Measurements from ENCODE around the gene PRADC1. TPM values are rescaled to one million over a fixed set of nuclear protein-coding genes. Genes with fewer than 3 reads are reported as not detected.
A peak's percentile ranks its signal among the peaks of the same experiment; 100 is the strongest.

The PRADC1 gene
- total RNA-seq, 2 donors from 2014 or later: 13.0 to 13.5 TPM

DNA sequence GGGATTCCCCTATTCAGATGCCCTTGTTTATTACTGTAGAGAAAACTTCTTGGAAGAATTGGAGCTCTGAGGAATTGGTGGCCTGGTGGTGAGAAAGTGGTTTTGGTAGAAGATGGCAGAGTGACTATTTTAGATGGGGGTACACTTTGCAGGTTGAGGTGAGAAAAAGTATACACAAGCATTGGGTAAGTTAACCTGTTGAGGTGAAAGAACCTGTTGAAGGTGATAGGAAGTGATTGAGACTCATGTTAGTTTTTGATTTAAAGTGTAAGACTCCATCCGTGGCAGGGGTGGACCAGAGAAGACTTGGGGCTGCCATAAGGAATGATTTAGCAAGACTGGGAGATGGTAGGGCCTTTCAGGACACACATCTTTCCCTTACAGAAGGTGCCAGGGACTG lies 4.1 kb upstream of the PRADC1 start:
- ATAC-seq (no peak), DNase-seq (ENCODE audit: low spot score) (no peak)
- Mint-ChIP-seq H3K9me3 (no peaks in the 10 kb centered on the region), H3K36me3 (peaks cover 18% of the 10 kb centered on the region), H3K27me3 (no peaks in the 10 kb centered on the region), H3K4me1 (ENCODE audit: low read depth in 2 of 2) (peaks cover 36 to 47% of the 10 kb centered on the region in 2 donors), H3K4me3 (peak overlapping the region; percentile 98), H3K27ac (peak overlapping the region in 1 of 2 donors; percentile 4)

DNA sequence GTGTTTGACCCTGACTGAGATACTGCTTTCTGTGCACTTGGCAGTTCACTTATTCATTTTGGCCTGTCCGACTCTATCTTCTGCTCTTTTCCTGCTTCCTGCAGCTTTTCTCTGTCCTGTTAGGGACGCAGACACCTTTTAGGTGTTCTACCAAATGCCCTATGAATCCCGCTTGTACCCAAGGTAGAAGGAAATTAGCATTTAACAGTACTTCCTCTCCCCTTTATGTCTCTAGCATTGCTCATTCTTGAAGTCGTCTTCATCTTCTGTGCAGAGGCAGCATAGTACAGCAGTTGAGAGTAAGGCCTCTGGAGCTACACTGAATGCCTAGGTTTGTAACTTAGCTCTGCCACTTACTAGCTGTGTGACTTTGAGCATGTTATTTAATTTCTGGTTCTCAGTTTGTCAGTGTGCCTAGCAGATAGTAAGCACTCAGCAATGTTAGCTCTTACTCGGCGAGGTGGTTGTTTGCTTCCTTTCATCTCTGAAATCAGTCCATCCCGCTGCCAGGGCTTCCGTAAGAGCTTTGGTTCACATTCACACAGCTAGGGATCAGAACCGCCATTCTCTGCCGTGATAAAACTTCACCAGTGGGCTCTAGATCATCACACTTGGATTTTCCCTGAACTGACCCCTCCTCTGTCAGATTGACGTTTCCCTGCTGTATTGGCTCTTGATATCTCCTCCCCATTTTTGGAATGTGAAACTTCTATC lies 2.4 kb upstream of the PRADC1 start:
- Mint-ChIP-seq H3K27me3 (no peaks in the 10 kb centered on the region), H3K36me3 (peaks cover 18% of the 10 kb centered on the region), H3K4me3 (peak overlapping the region; percentile 98), H3K27ac (peak overlapping the region; percentile 88 to 90), H3K4me1 (ENCODE audit: low read depth in 2 of 2) (peaks cover 36 to 47% of the 10 kb centered on the region in 2 donors), H3K9me3 (no peaks in the 10 kb centered on the region)
- ATAC-seq (no peak), DNase-seq (ENCODE audit: low spot score) (no peak)

DNA sequence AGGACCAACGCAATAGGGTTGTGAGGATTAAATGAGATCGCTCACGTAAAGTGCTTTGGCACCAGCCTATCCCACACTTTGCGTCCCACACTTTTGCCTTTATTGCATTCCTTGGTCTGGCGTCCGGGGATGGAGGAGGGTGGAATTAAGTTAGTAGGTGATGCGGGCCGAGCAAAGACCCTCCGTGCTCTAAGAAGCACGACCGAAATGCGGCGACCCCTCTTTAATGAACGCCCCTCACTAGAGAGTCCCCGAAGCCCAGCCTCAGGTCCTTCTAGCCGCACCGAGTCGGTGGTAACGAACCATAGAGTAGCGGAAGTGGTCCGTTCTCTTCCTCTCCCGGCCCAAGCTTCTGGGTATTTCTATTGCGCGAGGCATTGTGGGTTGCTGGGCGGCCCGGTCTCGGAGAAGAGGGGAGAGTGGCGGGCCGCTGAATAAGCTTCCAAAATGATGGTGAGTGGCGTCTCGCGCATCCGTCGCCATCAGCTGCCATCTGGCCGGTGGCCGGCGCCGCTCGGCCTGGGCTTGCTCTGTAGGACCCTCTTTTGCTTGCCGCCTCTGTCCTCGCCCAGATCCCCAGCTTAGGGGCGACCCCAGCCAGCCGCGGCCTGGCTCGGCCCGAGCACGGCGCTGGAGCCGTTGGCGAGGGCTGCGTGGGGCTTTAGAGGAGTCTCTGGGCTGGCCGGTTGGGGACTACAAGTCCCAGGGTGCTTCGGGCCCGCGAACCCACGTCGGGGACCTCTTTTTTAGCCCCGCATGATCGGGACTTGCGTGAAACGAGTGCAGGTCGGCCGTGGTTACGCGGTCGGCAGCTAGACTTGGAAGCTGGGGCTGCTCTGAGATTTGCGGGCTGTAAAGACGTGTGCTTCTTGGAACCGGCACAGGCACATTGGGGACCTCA lies 1.1 kb upstream of the PRADC1 start, which contains the start of gene CCT7:
CCT7 (plus strand) TSS at position 377 of the 901 bp plus-strand sequence; CDS start at position 448, 71 bp downstream.
- DNase-seq (ENCODE audit: low spot score): peak; percentile 89
- Mint-ChIP-seq H3K4me3 (peak within 1 kb of the TSS; percentile 98), H3K4me1 (ENCODE audit: low read depth in 2 of 2) (peaks cover 34 to 47% of the 10 kb centered on the region in 2 donors), H3K27me3 (no peaks in the 10 kb centered on the region), H3K27ac (peak within 1 kb of the TSS; percentile 88 to 90), H3K9me3 (no peaks in the 10 kb centered on the region), H3K36me3 (peaks cover 18% of the 10 kb centered on the region)
- ATAC-seq: peak; percentile 81 to 86

DNA sequence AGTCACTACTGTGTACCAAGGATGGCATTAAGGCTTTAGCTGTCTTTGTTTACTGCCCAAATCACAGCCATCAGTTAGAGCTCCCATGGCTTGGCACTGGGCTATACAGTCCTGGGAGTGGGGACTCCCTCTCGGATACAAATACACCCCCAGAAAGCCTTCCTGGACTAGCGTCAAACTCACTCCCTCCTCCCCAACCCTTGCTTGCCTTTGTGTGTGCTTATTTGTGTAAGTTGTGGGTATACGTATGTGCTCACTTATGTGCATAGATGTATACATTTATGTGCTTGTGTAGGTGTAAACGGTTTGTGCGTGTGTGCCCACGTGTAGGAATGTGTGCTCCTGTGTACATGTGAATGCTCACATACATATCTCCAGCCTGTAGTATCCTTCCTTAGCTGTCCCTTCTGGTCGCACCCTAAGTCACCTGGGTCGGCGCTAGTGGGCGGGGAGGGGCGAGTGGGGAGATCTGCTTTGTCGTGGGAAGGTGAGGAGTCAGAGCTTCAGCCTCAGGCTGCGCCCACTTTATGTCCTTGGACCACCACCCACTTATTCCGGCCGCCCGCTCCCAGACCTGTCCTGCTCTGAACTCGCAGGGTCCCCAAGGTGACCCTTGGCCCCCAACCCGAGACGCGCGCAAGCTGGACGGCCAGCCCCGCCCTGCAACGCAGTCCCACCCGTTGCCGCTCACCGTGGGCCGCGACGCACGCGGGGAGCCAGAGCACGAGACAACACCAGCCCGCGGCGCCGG lies 461 bp downstream of the PRADC1 start:
- Mint-ChIP-seq H3K36me3 (peaks cover 18% of the 10 kb centered on the region), H3K4me1 (ENCODE audit: low read depth in 2 of 2) (peaks cover 26 to 42% of the 10 kb centered on the region in 2 donors), H3K4me3 (peak overlapping the region; percentile 98), H3K27me3 (no peaks in the 10 kb centered on the region), H3K9me3 (no peaks in the 10 kb centered on the region), H3K27ac (peak overlapping the region; percentile 88 to 90)
- ATAC-seq (no peak), DNase-seq (ENCODE audit: low spot score) (peak; percentile 64)

DNA sequence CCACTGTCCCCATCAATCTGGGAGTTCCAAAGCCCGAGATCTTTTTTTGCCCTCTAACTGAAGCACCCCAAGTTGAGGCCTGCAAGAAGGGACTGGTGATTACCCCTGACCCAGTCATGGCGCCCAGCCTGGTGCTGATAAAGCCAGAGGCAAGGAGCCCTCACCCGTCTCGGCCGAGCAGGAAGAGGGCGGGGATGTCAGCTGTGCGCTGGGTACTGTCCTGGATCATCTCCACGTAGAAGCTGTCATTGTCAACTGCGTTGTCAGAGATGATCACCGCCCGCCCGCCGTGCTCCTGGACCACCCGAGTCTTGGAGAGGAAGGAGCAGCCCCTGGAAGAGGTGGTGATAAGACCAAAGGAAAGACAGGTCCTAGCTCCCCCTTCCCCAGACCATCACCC lies 4.4 kb downstream of the PRADC1 start:
- H3K4me3 Mint-ChIP-seq: no peak overlapping the region
- no peak overlapping the region for H3K27ac Mint-ChIP-seq
- H3K9me3 Mint-ChIP-seq: no peaks in the 10 kb centered on the region
- no peaks in the 10 kb centered on the region for H3K27me3 Mint-ChIP-seq
- DNase-seq (ENCODE audit: low spot score) (no peak), ATAC-seq (no peak)
- no peaks in the 10 kb centered on the region for H3K36me3 Mint-ChIP-seq
- peaks cover 3 to 10% of the 10 kb centered on the region in 2 donors for H3K4me1 Mint-ChIP-seq (ENCODE audit: low read depth in 2 of 2)

DNA sequence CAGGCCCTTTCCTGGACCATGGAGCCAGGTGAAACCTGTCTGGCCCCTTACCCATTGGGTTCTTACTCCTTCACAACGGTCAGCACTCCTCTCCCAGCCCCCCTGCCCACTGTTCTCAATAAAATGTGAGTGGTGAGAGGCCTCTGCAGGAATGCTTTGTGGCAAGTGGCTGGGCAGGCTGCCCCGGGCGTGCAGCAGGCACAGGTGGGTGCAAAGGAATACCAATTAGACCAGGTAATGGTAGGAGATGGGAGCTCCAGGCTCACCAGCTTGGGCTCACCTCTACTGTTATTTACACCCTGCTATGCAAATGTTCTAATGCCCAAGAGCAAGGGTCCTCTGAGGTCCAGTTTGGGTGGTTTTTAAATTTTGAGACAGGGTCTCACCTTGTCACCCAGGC lies 6.0 kb downstream of the PRADC1 start:
- no peaks in the 10 kb centered on the region for H3K9me3 Mint-ChIP-seq
- H3K27me3 Mint-ChIP-seq: no peaks in the 10 kb centered on the region
- no peaks in the 10 kb centered on the region for H3K4me1 Mint-ChIP-seq (ENCODE audit: low read depth in 2 of 2)
- no peak for ATAC-seq
- H3K27ac Mint-ChIP-seq: no peak overlapping the region
- no peak for DNase-seq (ENCODE audit: low spot score)
- H3K4me3 Mint-ChIP-seq: no peak overlapping the region
- no peaks in the 10 kb centered on the region for H3K36me3 Mint-ChIP-seq

DNA sequence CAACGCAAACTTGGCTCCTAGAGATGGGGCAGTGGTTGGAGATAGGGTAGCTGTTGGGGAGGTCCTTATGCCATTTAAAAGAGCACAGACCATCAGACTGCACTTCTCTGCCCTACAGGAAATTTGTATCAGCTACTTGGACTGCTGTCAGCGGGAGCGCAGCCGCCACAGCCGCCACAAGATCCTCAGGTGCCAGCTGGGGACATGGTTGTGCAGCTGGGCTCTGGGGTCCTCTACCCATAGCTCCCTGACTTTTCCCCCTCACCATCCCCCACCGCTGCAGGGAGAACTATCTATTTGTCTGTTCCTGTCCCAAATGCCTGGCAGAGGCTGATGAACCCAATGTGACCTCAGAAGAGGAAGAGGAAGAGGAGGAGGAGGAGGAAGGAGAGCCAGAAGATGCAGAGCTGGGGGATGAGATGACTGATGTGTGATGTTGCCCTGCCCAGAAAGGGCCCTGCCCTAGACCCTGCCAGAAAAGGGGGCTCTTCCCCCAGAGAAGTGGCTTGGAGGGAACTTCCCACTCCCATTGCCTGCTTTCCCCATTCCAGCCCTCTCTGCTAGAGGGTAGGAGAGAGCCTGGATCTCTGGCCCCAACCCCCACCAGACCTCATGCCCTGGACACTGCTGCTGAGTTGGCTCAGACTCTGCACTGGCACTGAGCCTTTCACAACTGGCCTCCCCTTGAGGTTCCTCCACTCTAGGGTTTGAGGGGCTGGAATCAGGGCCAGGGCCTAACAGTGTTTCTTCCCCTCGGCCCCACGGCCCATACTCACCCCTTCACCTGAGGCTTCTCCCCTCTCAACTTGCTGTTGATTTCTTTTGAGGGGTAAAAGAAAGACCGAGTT lies 7.3 kb downstream of the PRADC1 start:
- ATAC-seq: no peak
- Mint-ChIP-seq H3K27me3 (no peaks in the 10 kb centered on the region), H3K9me3 (no peaks in the 10 kb centered on the region), H3K36me3 (peaks cover 2% of the 10 kb centered on the region), H3K4me3 (no peak overlapping the region), H3K27ac (no peak overlapping the region), H3K4me1 (ENCODE audit: low read depth in 2 of 2) (no peaks in the 10 kb centered on the region)
- no peak for DNase-seq (ENCODE audit: low spot score)

DNA sequence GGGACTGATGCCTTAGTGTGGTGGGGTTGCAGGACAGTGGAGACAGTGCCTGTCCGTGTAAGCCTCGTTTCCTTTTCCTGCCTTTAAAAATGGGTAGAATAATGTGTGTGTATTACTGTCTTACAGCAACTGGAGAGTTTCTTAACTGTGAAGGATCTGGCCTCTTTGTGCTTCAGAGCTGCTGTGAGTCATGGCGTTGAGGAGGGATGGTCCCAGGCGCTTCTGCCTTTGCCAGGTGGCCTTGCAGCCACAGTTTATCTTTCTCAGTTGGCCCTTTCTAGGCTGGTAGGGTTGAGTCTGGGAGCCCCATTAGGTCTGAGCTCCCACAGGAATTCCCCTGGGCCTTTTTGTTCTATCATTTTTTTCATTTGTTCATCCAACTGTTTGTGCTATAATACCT lies 9.2 kb downstream of the PRADC1 start:
- no peak overlapping the region for H3K4me3 Mint-ChIP-seq
- ATAC-seq (no peak), DNase-seq (ENCODE audit: low spot score) (no peak)
- no peaks in the 10 kb centered on the region for H3K4me1 Mint-ChIP-seq (ENCODE audit: low read depth in 2 of 2)
- no peaks in the 10 kb centered on the region for H3K9me3 Mint-ChIP-seq
- H3K36me3 Mint-ChIP-seq: peaks cover 4% of the 10 kb centered on the region
- H3K27me3 Mint-ChIP-seq: no peaks in the 10 kb centered on the region
- no peak overlapping the region for H3K27ac Mint-ChIP-seq

DNA sequence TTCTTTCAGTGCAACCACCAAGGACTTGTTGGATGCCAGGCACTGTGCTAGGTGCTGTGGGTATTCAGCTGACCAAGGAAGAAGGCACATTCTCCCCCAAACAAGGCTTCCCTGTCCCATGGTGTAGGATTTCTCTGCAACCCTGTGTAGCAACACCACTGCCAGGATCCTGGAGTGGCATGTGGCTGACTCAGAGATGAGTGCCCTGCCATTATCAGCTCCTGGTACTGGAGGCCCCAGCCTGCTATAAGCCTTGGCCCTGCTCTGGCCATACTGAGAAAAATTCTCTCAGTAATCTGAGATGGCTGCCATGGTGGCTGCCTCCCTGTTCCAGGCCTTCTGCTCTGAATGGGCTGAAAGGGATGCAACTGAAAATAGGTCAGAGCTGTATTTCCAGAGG lies 14.7 kb downstream of the PRADC1 start:
- H3K27ac Mint-ChIP-seq: no peak overlapping the region
- DNase-seq (ENCODE audit: low spot score): no peak
- H3K9me3 Mint-ChIP-seq: no peaks in the 10 kb centered on the region
- no peak for ATAC-seq
- peaks cover 19 to 23% of the 10 kb centered on the region in 2 donors for H3K4me1 Mint-ChIP-seq (ENCODE audit: low read depth in 2 of 2)
- H3K36me3 Mint-ChIP-seq: peaks cover 4% of the 10 kb centered on the region
- H3K27me3 Mint-ChIP-seq: no peaks in the 10 kb centered on the region
- no peak overlapping the region for H3K4me3 Mint-ChIP-seq

DNA sequence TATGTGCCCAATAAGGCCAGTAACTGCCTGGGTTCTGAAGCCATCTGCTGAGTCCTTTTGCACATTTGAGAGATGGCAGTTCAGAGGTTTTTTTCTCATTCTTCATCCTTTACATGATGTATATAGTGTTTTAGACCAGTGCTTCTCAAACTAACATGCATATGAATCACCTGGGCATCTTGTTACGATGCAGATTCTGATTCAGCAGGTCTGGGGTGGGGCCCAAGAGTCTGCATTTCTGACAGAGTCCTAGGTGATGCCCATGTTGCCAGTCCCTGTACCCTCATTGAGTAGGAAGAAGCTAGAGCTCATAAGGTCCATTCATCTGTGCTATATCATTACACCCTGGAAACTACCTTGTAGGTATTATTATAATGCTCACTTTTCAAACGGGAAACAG lies 15.2 kb downstream of the PRADC1 start:
- H3K4me3 Mint-ChIP-seq: no peak overlapping the region
- H3K9me3 Mint-ChIP-seq: no peaks in the 10 kb centered on the region
- H3K27ac Mint-ChIP-seq: no peak overlapping the region
- ATAC-seq: no peak
- DNase-seq (ENCODE audit: low spot score): no peak
- H3K36me3 Mint-ChIP-seq: peaks cover 4% of the 10 kb centered on the region
- peaks cover 21 to 25% of the 10 kb centered on the region in 2 donors for H3K4me1 Mint-ChIP-seq (ENCODE audit: low read depth in 2 of 2)
- no peaks in the 10 kb centered on the region for H3K27me3 Mint-ChIP-seq

DNA sequence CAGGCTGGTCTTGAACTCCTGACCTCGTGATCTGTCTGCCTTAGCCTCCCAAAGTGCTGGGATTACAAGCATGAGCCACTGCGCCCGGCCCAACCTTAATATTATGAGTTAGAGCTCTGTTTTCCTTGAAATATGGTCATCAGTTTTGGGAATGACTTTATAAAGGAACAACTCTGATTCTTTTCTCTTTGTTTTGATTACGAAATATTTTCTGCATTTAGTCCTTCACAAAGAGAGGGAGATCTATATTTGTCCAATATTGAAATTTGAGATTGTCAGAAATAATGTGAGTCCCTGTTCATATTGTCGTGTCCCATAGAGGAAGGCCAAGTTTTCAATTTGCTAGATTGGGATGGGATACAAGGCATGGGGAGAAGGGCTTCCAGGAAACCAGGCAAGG lies 15.9 kb downstream of the PRADC1 start:
- no peak for ATAC-seq
- H3K27ac Mint-ChIP-seq: no peak overlapping the region
- no peak overlapping the region for H3K4me3 Mint-ChIP-seq

DNA sequence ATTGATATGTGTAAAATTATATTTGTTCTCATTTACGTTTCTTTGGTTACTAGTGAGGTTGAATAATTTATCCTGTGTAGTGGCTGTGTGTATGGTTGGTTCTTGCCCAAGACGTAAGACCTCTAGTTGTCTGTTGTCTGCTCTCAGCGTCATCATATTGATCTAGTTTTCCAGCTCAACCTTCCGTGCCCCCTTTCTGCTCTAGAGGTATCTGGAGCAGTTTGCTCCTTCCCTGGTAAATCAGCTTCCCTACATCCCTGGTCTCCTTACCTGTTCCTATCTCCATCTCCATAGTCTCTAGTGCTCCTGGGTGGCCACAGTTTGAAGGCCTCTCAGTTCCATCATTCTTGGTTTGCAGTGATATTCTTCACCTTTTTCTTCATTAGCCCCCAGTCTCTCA lies 17.8 kb downstream of the PRADC1 start:
- ATAC-seq (no peak), DNase-seq (ENCODE audit: low spot score) (no peak)
- H3K27ac Mint-ChIP-seq: peak overlapping the region; percentile 15 to 90
- H3K27me3 Mint-ChIP-seq: no peaks in the 10 kb centered on the region
- peaks cover 21 to 30% of the 10 kb centered on the region in 2 donors for H3K4me1 Mint-ChIP-seq (ENCODE audit: low read depth in 2 of 2)
- no peaks in the 10 kb centered on the region for H3K36me3 Mint-ChIP-seq
- H3K9me3 Mint-ChIP-seq: no peaks in the 10 kb centered on the region
- peak overlapping the region; percentile 96 for H3K4me3 Mint-ChIP-seq

More for the DNA sequence above, 15.9 kb downstream of the PRADC1 start:
- H3K9me3 Mint-ChIP-seq: no peaks in the 10 kb centered on the region
- DNase-seq (ENCODE audit: low spot score): no peak
- peaks cover 4% of the 10 kb centered on the region for H3K36me3 Mint-ChIP-seq
- peaks cover 21 to 30% of the 10 kb centered on the region in 2 donors for H3K4me1 Mint-ChIP-seq (ENCODE audit: low read depth in 2 of 2)
- H3K27me3 Mint-ChIP-seq: no peaks in the 10 kb centered on the region

Measured in natural killer cell treated with Interleukin-12 subunit alpha and Interleukin-12 subunit beta and Interleukin-15 and Interleukin-18, amount 100 ng/mL, for 72 hours (primary cell).